Activated naive CD4-positive, alpha-beta T cell treated with anti-CD3 and anti-CD28 coated beads, Interleukin-2, amount 10 ng/mL, durations not matched to agents 5 hours and 36 hours (primary cell): Measurements from ENCODE around the gene HIC2. TPM values are rescaled to one million over a fixed set of nuclear protein-coding genes. Genes with fewer than 3 reads are reported as not detected.

ENCODE experiments used
- total RNA-seq, 2 experiments: library from RNA; stranded (reverse); gene quantifications; one replicate each; pipeline ENCODE4 v1.2.3, GENCODE V29; 2021

Gene HIC2
- 1 to 10 TPM; 5.4 to 5.7 TPM for total RNA-seq

GRCh38 chr22:21417227-21417746 is at the start of gene HIC2:
HIC2 (plus strand) TSS chr22:21417371; CDS start chr22:21442832, 25,461 bp downstream.

GRCh38 chr22:21383701-21384467 is 33.3 kb upstream of the HIC2 start, which contains the start of gene RIMBP3B:
RIMBP3B (plus strand) TSS chr22:21383751; CDS start chr22:21383859, 108 bp downstream.

GRCh38 chr22:21467337-21468193 is 50.4 kb downstream of the HIC2 start, which contains the start of gene TMEM191C:
TMEM191C (plus strand) TSS chr22:21467387; CDS start chr22:21467460, 73 bp downstream.

Other genes with a start within 250 kb of the HIC2 start
- gene RIMBP3B, start 33.6 kb upstream of the HIC2 start, total RNA-seq, result under 1 TPM; 0.73 to 0.87 TPM
- gene TMEM191C, start 50.0 kb downstream of the HIC2 start, total RNA-seq, result 1 to 10 TPM; 2.2 to 2.3 TPM
- gene RIMBP3C, start 134.1 kb downstream of the HIC2 start, total RNA-seq, result 1 to 10 TPM in 1 of 2 experiments, under 1 TPM in 1; 0.89 to 1.1 TPM
- 10 to 100 TPM; 53.5 to 54.2 TPM for gene UBE2L3, start 150.3 kb downstream of the HIC2 start, total RNA-seq
- 10 to 100 TPM; 39.9 to 40.0 TPM for gene YDJC, start 212.7 kb downstream of the HIC2 start, total RNA-seq
- under 1 TPM; 0.26 to 0.78 TPM for gene CCDC116, start 215.4 kb downstream of the HIC2 start, total RNA-seq
- 10 to 100 TPM; 47.6 to 48.7 TPM for gene SDF2L1, start 224.9 kb downstream of the HIC2 start, total RNA-seq
- gene PPIL2, start 248.6 kb downstream of the HIC2 start, total RNA-seq, result 10 to 100 TPM; 70.4 to 70.9 TPM